ENCODE measurements around the gene FLAD1. TPM values are rescaled to one million over a fixed set of nuclear protein-coding genes. Genes with fewer than 3 reads are reported as not detected.

The FLAD1 gene
- total RNA-seq, 1 experiment from 2014 or later = 88.3 TPM

DNA sequence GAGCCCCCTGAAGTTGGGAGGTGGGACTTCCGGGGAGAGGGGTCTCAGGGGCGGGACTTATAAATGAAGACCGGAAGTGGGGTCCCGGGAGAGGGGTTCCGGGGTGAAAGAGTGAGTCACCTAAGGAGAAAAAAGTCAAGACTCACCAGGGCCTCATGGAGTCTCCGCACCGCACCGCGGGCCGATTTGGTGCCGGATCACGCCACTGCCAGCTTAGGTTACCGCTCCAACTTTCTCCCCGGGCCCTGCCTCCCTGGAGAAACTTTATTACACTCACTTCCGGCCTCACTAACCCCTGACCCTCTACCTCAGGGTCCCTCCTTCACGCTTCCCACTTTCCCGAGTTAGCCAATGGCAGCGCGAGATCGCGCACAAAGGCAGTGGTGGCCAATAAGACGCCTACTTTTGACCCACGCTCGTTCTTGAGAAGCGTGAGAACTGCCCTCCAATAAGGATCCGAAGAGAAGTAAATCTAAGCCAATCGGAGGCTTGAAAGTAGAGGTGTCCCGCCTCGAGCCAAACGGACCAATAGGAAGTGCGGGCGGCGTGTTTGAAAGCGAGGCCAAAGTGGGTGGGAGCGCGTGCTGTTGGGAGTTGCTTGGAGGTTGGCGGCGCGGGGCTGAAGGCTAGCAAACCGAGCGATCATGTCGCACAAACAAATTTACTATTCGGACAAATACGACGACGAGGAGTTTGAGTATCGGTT lies 8.9 kb upstream of the FLAD1 start, which contains the start of gene CKS1B (continued):
- TF ChIP-seq, protein P1, sequence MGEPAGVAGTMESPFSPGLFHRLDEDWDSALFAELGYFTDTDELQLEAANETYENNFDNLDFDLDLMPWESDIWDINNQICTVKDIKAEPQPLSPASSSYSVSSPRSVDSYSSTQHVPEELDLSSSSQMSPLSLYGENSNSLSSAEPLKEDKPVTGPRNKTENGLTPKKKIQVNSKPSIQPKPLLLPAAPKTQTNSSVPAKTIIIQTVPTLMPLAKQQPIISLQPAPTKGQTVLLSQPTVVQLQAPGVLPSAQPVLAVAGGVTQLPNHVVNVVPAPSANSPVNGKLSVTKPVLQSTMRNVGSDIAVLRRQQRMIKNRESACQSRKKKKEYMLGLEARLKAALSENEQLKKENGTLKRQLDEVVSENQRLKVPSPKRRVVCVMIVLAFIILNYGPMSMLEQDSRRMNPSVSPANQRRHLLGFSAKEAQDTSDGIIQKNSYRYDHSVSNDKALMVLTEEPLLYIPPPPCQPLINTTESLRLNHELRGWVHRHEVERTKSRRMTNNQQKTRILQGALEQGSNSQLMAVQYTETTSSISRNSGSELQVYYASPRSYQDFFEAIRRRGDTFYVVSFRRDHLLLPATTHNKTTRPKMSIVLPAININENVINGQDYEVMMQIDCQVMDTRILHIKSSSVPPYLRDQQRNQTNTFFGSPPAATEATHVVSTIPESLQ (CRISPR knock-in tag; IDR thresholded peaks at IDR 0.05) = no peak
- 0 out of 2 replicates have a peak, but pooled peaks have one; percentile 28 for TF ChIP-seq HMGXB4 (CRISPR knock-in tag; IDR thresholded peaks at IDR 0.05)
- TF ChIP-seq, protein P2, sequence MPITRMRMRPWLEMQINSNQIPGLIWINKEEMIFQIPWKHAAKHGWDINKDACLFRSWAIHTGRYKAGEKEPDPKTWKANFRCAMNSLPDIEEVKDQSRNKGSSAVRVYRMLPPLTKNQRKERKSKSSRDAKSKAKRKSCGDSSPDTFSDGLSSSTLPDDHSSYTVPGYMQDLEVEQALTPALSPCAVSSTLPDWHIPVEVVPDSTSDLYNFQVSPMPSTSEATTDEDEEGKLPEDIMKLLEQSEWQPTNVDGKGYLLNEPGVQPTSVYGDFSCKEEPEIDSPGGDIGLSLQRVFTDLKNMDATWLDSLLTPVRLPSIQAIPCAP (CRISPR knock-in tag; IDR thresholded peaks at IDR 0.05) = no peak
- TF ChIP-seq TEAD1 (CRISPR knock-in tag; IDR thresholded peaks at IDR 0.05) = no peak
- no peak for TF ChIP-seq TCF7 (CRISPR knock-in tag; IDR thresholded peaks at IDR 0.05; ENCODE audit: low read depth)
- TF ChIP-seq ATF1 (CRISPR knock-in tag; IDR thresholded peaks at IDR 0.05) = no peak
- TF ChIP-seq, protein P3, sequence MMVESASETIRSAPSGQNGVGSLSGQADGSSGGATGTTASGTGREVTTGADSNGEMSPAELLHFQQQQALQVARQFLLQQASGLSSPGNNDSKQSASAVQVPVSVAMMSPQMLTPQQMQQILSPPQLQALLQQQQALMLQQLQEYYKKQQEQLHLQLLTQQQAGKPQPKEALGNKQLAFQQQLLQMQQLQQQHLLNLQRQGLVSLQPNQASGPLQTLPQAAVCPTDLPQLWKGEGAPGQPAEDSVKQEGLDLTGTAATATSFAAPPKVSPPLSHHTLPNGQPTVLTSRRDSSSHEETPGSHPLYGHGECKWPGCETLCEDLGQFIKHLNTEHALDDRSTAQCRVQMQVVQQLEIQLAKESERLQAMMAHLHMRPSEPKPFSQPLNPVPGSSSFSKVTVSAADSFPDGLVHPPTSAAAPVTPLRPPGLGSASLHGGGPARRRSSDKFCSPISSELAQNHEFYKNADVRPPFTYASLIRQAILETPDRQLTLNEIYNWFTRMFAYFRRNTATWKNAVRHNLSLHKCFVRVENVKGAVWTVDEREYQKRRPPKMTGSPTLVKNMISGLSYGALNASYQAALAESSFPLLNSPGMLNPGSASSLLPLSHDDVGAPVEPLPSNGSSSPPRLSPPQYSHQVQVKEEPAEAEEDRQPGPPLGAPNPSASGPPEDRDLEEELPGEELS (CRISPR knock-in tag; IDR thresholded peaks at IDR 0.05) = no peak
- TF ChIP-seq JAZF1 (CRISPR knock-in tag; IDR thresholded peaks at IDR 0.05) = no peak
- no peak for TF ChIP-seq ERG (CRISPR knock-in tag; IDR thresholded peaks at IDR 0.05)
- TF ChIP-seq, protein P4, sequence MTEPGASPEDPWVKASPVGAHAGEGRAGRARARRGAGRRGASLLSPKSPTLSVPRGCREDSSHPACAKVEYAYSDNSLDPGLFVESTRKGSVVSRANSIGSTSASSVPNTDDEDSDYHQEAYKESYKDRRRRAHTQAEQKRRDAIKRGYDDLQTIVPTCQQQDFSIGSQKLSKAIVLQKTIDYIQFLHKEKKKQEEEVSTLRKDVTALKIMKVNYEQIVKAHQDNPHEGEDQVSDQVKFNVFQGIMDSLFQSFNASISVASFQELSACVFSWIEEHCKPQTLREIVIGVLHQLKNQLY (CRISPR knock-in tag; IDR thresholded peaks at IDR 0.05) = no peak

- Mint-ChIP-seq H3K27ac (no peak overlapping the region), H3K4me1 (peaks cover 23% of the 10 kb centered on the region), H3K27me3 (ENCODE audit: low read depth) (no peaks in the 10 kb centered on the region), H3K9me3 (no peaks in the 10 kb centered on the region), H3K36me3 (peaks cover 20% of the 10 kb centered on the region), H3K4me3 (no peak overlapping the region)
- CTCF ChIA-PET = interaction anchor here (1.6 to 4.9 kb wide), 6 partner anchors 8 to 193 kb away, joined by 4 to 28 read pairs (median 17); partner anchors contain the start of genes EFNA4 and FLAD1
- DNase-seq (ENCODE audit: low spot score) (peak; percentile 97), ATAC-seq (peak; percentile 11)
- POLR2A ChIA-PET = interaction anchor here (1.8 to 7.3 kb wide), 3 partner anchors 18 to 24 kb away, joined by 6 to 176 read pairs (median 66); partner anchors contain the start of genes LENEP, PBXIP1 and ZBTB7B
- peak; percentile 53; the same call in 1 of the 2 replicates for TF ChIP-seq FOXK1 (CRISPR knock-in tag; IDR thresholded peaks at IDR 0.05)
- TF ChIP-seq, protein P5, sequence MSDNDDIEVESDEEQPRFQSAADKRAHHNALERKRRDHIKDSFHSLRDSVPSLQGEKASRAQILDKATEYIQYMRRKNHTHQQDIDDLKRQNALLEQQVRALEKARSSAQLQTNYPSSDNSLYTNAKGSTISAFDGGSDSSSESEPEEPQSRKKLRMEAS (CRISPR knock-in tag; IDR thresholded peaks at IDR 0.05) = peak; percentile 77; the same call in 1 of the 2 replicates
- no peak; the same call in 1 of the 2 replicates for TF ChIP-seq ETV6 (CRISPR knock-in tag; IDR thresholded peaks at IDR 0.05)
- TF ChIP-seq, protein P6, sequence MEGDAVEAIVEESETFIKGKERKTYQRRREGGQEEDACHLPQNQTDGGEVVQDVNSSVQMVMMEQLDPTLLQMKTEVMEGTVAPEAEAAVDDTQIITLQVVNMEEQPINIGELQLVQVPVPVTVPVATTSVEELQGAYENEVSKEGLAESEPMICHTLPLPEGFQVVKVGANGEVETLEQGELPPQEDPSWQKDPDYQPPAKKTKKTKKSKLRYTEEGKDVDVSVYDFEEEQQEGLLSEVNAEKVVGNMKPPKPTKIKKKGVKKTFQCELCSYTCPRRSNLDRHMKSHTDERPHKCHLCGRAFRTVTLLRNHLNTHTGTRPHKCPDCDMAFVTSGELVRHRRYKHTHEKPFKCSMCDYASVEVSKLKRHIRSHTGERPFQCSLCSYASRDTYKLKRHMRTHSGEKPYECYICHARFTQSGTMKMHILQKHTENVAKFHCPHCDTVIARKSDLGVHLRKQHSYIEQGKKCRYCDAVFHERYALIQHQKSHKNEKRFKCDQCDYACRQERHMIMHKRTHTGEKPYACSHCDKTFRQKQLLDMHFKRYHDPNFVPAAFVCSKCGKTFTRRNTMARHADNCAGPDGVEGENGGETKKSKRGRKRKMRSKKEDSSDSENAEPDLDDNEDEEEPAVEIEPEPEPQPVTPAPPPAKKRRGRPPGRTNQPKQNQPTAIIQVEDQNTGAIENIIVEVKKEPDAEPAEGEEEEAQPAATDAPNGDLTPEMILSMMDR (IDR thresholded peaks at IDR 0.05) = no peak
- TF ChIP-seq, protein P7, sequence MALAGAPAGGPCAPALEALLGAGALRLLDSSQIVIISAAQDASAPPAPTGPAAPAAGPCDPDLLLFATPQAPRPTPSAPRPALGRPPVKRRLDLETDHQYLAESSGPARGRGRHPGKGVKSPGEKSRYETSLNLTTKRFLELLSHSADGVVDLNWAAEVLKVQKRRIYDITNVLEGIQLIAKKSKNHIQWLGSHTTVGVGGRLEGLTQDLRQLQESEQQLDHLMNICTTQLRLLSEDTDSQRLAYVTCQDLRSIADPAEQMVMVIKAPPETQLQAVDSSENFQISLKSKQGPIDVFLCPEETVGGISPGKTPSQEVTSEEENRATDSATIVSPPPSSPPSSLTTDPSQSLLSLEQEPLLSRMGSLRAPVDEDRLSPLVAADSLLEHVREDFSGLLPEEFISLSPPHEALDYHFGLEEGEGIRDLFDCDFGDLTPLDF (CRISPR knock-in tag; IDR thresholded peaks at IDR 0.05) = no peak
- no peak for TF ChIP-seq CDX4 (CRISPR knock-in tag; IDR thresholded peaks at IDR 0.05; ENCODE audit: borderline replicate concordance)
- TF ChIP-seq NFYB (CRISPR knock-in tag; conservative IDR thresholded peaks at IDR 0.05; ENCODE audit: low read depth) = no peak
- peak; percentile 70; the same call in 1 of the 2 replicates for TF ChIP-seq TEAD1 (CRISPR knock-in tag; IDR thresholded peaks at IDR 0.05)
- TF ChIP-seq, protein P8, sequence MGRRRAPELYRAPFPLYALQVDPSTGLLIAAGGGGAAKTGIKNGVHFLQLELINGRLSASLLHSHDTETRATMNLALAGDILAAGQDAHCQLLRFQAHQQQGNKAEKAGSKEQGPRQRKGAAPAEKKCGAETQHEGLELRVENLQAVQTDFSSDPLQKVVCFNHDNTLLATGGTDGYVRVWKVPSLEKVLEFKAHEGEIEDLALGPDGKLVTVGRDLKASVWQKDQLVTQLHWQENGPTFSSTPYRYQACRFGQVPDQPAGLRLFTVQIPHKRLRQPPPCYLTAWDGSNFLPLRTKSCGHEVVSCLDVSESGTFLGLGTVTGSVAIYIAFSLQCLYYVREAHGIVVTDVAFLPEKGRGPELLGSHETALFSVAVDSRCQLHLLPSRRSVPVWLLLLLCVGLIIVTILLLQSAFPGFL (CRISPR knock-in tag; IDR thresholded peaks at IDR 0.05; ENCODE audit: borderline replicate concordance) = no peak
Measured at GRCh38 chr1:154974808-154975408, 8.2 kb upstream of the FLAD1 start.
